ENCODE results near the gene CLDN2. TPM values are rescaled to one million over a fixed set of nuclear protein-coding genes. Genes with fewer than 3 reads are reported as not detected.

CLDN2 gene
- total and polyA plus RNA-seq, 2 of the 13 experiments (the other 11 are each of a cell fraction or from before 2014, with no cell fraction given) = 1.3 to 1.5 TPM

DNA sequence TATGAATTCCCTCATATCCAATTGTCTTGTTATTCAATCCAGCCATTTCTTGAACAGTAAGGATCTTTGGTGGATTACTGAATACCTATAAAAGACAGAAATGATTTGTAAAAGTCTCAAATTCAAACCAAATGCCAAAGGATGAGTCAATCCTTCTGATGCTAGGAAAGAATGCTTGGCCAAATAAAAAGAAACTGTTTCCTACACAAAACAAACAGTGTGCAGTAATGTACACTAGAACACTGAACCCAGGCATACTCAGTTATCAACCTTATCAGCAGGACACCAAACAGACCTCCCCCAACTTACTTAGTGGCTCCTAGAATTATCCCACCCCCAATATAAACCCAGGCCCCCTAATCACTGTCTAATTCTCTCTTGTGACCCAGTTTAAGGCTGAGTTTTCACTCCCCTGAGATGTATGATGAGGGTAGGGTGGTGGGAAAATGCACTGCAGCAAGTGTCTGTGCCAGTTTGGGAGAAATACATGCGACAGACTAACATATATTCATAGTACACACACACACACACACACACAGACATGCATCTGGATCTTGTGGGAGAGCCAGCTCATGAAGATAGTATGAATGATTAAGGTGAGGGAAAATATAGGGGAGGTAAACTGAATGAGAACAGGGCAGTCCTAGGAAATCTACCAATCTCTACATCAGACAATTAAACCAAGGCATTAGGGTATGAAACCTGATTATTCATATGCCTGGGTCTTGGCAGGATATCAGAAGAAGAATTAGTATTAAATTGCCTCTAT is 35.0 kb downstream of the CLDN2 start (continued):
- TF ChIP-seq, protein P1, sequence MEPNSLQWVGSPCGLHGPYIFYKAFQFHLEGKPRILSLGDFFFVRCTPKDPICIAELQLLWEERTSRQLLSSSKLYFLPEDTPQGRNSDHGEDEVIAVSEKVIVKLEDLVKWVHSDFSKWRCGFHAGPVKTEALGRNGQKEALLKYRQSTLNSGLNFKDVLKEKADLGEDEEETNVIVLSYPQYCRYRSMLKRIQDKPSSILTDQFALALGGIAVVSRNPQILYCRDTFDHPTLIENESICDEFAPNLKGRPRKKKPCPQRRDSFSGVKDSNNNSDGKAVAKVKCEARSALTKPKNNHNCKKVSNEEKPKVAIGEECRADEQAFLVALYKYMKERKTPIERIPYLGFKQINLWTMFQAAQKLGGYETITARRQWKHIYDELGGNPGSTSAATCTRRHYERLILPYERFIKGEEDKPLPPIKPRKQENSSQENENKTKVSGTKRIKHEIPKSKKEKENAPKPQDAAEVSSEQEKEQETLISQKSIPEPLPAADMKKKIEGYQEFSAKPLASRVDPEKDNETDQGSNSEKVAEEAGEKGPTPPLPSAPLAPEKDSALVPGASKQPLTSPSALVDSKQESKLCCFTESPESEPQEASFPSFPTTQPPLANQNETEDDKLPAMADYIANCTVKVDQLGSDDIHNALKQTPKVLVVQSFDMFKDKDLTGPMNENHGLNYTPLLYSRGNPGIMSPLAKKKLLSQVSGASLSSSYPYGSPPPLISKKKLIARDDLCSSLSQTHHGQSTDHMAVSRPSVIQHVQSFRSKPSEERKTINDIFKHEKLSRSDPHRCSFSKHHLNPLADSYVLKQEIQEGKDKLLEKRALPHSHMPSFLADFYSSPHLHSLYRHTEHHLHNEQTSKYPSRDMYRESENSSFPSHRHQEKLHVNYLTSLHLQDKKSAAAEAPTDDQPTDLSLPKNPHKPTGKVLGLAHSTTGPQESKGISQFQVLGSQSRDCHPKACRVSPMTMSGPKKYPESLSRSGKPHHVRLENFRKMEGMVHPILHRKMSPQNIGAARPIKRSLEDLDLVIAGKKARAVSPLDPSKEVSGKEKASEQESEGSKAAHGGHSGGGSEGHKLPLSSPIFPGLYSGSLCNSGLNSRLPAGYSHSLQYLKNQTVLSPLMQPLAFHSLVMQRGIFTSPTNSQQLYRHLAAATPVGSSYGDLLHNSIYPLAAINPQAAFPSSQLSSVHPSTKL (CRISPR knock-in tag; IDR thresholded peaks at IDR 0.05) = peak; percentile 78
- TF ChIP-seq, protein P2, sequence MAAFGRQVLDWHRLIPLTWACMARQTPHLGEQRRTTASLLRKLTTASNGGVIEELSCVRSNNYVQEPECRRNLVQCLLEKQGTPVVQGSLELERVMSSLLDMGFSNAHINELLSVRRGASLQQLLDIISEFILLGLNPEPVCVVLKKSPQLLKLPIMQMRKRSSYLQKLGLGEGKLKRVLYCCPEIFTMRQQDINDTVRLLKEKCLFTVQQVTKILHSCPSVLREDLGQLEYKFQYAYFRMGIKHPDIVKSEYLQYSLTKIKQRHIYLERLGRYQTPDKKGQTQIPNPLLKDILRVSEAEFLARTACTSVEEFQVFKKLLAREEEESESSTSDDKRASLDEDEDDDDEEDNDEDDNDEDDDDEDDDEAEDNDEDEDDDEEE (CRISPR knock-in tag; IDR thresholded peaks at IDR 0.05) = no peak
- TF ChIP-seq ZNF567 (CRISPR knock-in tag; IDR thresholded peaks at IDR 0.05; ENCODE audit: borderline replicate concordance) (no peak), PRPF4 (IDR thresholded peaks at IDR 0.05; ENCODE audit: low read depth, low read length, poor library complexity, severe bottlenecking) (no peak), NCOA2 (CRISPR knock-in tag; IDR thresholded peaks at IDR 0.05) (peak; percentile 80), NFE2L2 (IDR thresholded peaks at IDR 0.05; ENCODE audit: low read length) (no peak), ZFP41 (CRISPR knock-in tag; IDR thresholded peaks at IDR 0.05; ENCODE audit: borderline replicate concordance) (no peak), PHF21A (CRISPR knock-in tag; IDR thresholded peaks at IDR 0.05) (no peak), SOX13 (IDR thresholded peaks at IDR 0.05) (0 out of 2 replicates have a peak, but pooled peaks have one; percentile 32), SOX13 (CRISPR knock-in tag; conservative IDR thresholded peaks at IDR 0.05 in 1 of 2, IDR thresholded peaks at IDR 0.05 in 1 of 2) (peak in 1 of 2 experiments; percentile 76; a peak in 2 of 4 replicates), ZBTB1 (CRISPR knock-in tag; IDR thresholded peaks at IDR 0.05; ENCODE audit: borderline replicate concordance) (no peak), ZKSCAN8 (CRISPR knock-in tag; IDR thresholded peaks at IDR 0.05; ENCODE audit: borderline replicate concordance) (peak; percentile 49; the same call in 1 of the 2 replicates), KAT8 (CRISPR knock-in tag; IDR thresholded peaks at IDR 0.05) (0 out of 2 replicates have a peak, but pooled peaks have one; percentile 24), FOXA3 (CRISPR knock-in tag; IDR thresholded peaks at IDR 0.05) (peak; percentile 76)
- TF ChIP-seq, protein P3, sequence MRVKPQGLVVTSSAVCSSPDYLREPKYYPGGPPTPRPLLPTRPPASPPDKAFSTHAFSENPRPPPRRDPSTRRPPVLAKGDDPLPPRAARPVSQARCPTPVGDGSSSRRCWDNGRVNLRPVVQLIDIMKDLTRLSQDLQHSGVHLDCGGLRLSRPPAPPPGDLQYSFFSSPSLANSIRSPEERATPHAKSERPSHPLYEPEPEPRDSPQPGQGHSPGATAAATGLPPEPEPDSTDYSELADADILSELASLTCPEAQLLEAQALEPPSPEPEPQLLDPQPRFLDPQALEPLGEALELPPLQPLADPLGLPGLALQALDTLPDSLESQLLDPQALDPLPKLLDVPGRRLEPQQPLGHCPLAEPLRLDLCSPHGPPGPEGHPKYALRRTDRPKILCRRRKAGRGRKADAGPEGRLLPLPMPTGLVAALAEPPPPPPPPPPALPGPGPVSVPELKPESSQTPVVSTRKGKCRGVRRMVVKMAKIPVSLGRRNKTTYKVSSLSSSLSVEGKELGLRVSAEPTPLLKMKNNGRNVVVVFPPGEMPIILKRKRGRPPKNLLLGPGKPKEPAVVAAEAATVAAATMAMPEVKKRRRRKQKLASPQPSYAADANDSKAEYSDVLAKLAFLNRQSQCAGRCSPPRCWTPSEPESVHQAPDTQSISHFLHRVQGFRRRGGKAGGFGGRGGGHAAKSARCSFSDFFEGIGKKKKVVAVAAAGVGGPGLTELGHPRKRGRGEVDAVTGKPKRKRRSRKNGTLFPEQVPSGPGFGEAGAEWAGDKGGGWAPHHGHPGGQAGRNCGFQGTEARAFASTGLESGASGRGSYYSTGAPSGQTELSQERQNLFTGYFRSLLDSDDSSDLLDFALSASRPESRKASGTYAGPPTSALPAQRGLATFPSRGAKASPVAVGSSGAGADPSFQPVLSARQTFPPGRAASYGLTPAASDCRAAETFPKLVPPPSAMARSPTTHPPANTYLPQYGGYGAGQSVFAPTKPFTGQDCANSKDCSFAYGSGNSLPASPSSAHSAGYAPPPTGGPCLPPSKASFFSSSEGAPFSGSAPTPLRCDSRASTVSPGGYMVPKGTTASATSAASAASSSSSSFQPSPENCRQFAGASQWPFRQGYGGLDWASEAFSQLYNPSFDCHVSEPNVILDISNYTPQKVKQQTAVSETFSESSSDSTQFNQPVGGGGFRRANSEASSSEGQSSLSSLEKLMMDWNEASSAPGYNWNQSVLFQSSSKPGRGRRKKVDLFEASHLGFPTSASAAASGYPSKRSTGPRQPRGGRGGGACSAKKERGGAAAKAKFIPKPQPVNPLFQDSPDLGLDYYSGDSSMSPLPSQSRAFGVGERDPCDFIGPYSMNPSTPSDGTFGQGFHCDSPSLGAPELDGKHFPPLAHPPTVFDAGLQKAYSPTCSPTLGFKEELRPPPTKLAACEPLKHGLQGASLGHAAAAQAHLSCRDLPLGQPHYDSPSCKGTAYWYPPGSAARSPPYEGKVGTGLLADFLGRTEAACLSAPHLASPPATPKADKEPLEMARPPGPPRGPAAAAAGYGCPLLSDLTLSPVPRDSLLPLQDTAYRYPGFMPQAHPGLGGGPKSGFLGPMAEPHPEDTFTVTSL (CRISPR knock-in tag; IDR thresholded peaks at IDR 0.05; ENCODE audit: borderline replicate concordance) = peak; percentile 81; the same call in 1 of the 2 replicates

Data from HepG2 (cell line).